SH-SY5Y (cell line): Measurements from ENCODE around the gene URI1.

Experiments used
- GATA2 ChIP-seq: IDR thresholded peaks from 2 replicates; pipeline ENCODE4 v1.6.1; 2011; ENCODE audit warnings: mild to moderate bottlenecking, low read depth, low read length
- GATA3 ChIP-seq: IDR thresholded peaks from 2 replicates; pipeline ENCODE4 v1.6.1; 2011; ENCODE audit warnings: low read depth, mild to moderate bottlenecking, low read length, moderate library complexity

DNA sequence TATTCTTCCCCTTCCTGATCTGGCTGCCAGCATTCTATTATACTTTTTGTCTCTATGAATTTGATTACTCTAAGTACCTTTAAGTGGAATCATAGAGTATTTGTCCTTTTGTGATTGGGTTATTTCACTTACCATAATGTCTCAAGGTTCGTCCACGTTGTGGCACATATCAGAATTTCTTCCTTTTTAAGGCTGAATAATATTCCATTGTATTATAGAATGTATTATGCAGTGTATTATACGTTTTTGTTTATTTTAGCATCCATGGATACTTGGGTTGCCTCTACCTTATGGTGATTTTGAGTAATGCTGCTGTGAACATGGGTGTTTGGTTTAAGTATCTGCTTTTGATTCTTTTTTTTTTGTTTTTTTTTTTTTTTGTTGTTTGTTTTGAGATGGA lies 19.3 kb downstream of the URI1 start:
- TF ChIP-seq GATA2 (no peak), GATA3 (no peak)
